ENCODE measurements around the gene ANKS1A. TPM values are rescaled to one million over a fixed set of nuclear protein-coding genes. Genes with fewer than 3 reads are reported as not detected.

Gene ANKS1A
- total RNA-seq, 3 donors from 2014 or later = 30.0 to 62.4 (median 33.3) TPM

DNA sequence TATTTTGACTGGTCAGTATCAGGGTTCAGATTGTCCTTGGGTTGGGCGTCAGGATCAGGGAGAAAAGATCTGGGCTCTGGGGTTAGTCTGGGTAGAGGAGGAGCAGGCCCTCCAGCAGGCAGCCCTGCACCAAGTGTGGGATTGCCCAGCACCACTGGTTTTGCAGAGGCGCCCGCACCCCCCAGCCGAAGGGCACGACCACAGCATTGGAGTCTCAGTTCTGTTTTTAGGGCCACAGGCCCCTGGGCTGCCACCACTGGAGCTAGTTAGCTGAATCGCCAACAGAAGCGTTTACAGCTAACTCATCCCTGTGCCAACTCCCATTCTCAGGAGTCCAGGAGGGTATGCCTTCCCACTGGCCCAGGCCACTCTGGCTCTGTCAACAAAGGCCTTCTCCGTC lies 167.9 kb downstream of the ANKS1A start:
- ATAC-seq (no peak), DNase-seq (no peak)
- Histone ChIP-seq H3K4me3 (no peak overlapping the region), H3K4me1 (ENCODE audit: low read depth) (peaks cover 2% of the 10 kb centered on the region), H3K36me3 (ENCODE audit: low read depth) (peaks cover 3% of the 10 kb centered on the region), H3K9me3 (no peaks in the 10 kb centered on the region)
- intact Hi-C loops (cut with DNase I, micrococcal nuclease) = no loop called here
- TF ChIP-seq, protein P1, sequence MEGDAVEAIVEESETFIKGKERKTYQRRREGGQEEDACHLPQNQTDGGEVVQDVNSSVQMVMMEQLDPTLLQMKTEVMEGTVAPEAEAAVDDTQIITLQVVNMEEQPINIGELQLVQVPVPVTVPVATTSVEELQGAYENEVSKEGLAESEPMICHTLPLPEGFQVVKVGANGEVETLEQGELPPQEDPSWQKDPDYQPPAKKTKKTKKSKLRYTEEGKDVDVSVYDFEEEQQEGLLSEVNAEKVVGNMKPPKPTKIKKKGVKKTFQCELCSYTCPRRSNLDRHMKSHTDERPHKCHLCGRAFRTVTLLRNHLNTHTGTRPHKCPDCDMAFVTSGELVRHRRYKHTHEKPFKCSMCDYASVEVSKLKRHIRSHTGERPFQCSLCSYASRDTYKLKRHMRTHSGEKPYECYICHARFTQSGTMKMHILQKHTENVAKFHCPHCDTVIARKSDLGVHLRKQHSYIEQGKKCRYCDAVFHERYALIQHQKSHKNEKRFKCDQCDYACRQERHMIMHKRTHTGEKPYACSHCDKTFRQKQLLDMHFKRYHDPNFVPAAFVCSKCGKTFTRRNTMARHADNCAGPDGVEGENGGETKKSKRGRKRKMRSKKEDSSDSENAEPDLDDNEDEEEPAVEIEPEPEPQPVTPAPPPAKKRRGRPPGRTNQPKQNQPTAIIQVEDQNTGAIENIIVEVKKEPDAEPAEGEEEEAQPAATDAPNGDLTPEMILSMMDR (IDR thresholded peaks at IDR 0.05) = no peak

DNA sequence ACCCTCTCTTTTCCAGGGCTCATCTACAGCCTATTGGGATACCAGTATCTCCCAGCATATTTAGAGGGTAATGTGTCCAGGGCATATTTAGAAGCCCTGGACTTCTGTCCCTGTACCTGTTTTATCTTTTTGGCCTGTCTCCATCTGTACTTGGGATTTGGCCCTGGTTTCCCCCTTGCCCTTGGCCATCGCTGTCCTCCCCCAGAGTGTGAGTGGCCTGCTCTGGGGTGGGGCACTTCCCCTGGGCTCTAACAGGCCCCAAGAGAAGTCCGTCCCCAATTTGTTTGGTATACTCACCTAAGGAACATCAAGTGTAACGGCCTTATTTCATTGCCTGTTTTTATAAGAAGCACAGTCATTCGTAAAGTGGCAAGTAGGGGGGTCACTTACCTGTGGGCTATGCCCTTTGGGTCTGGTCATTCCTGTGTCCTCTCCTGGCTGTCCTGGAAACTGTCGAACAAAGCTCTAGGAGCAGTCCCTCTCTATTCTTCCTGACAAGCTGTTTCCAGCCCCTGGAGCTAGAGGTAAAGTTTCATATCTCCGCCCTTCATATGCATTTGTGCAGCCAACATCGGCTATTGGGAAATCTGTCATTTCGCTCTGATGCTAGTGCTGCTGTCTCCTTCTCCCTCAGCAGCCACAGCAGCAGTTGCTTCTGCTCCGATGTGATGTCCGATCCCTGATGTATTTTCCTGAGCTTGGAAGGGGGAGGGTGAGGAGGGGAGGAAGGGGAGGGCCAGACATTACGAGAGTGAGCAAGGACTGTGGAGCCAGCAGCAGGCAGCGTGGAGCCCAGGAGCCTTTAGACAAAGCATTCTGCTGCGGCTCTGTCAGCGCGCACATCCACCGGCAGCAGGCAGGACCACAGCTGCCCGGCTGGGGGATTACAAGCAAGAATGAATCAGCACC lies 168.6 kb downstream of the ANKS1A start:
- Histone ChIP-seq H3K9me3 (no peaks in the 10 kb centered on the region), H3K4me3 (no peak overlapping the region), H3K4me1 (ENCODE audit: low read depth) (no peaks in the 10 kb centered on the region), H3K36me3 (ENCODE audit: low read depth) (peaks cover 3% of the 10 kb centered on the region)
- DNase-seq (no peak), ATAC-seq (no peak)
- intact Hi-C loops (cut with DNase I, micrococcal nuclease) = no loop called here
- TF ChIP-seq, protein P1 (IDR thresholded peaks at IDR 0.05) = no peak

DNA sequence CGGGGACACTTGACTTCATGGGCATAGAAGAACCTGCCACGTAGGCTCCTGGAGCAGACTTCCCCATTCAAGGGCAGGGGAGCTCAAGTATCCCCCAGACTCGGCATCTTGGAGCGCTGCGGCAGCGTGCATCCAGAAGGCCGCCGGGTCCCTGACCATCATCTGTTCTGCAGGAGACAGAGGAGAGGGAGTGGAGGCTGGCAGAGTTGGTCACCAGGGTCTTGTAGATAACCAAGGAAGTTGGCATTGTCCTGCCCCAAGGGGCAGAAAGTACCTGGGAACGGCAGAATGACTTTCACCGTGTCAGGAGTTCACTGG lies 169.3 kb downstream of the ANKS1A start:
- Histone ChIP-seq H3K4me3 (no peak overlapping the region), H3K36me3 (ENCODE audit: low read depth) (peaks cover 3% of the 10 kb centered on the region), H3K4me1 (ENCODE audit: low read depth) (no peaks in the 10 kb centered on the region), H3K9me3 (no peaks in the 10 kb centered on the region)
- intact Hi-C loops (cut with DNase I, micrococcal nuclease) = no loop called here
- no peak for DNase-seq
- TF ChIP-seq, protein P1 (IDR thresholded peaks at IDR 0.05) = no peak
- no peak for ATAC-seq

DNA sequence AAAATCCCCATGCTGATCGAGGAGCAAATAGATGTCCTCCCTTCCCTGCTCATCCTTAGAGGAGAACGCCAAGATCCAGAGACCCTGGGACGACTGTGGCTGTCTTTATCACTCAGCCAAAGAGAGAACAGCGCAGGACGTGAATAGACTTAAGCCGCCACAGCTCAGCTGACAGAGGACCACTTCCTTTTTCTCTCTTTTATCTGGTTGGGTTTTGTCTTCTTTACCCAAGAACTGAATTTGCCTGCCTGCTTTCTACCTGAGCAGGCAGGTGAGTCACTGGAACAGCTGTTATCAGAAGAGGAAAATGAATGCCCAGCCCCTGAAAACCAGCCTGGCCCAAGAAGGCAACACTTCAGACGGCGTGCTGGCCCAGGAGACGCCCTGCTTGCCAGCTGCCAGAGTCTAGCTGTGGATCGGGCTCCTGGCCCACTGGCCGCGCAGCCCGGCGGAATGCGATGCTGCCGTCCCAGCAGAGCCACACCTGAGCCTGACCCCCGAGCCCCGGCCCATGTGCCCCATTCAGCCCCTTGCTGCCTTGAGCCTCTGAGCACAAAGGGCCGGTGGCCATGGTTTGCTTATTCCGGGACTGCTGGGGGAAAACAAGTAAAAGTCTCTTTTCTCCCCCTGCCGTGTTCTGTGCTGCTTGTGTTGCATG lies 169.9 kb downstream of the ANKS1A start:
- Histone ChIP-seq H3K9me3 (no peaks in the 10 kb centered on the region), H3K36me3 (ENCODE audit: low read depth) (peaks cover 3% of the 10 kb centered on the region), H3K4me3 (no peak overlapping the region), H3K4me1 (ENCODE audit: low read depth) (no peaks in the 10 kb centered on the region)
- TF ChIP-seq, protein P1 (IDR thresholded peaks at IDR 0.05) = no peak
- ATAC-seq = peak; percentile 12
- intact Hi-C loops (cut with DNase I, micrococcal nuclease) = no loop called here
- DNase-seq = no peak

DNA sequence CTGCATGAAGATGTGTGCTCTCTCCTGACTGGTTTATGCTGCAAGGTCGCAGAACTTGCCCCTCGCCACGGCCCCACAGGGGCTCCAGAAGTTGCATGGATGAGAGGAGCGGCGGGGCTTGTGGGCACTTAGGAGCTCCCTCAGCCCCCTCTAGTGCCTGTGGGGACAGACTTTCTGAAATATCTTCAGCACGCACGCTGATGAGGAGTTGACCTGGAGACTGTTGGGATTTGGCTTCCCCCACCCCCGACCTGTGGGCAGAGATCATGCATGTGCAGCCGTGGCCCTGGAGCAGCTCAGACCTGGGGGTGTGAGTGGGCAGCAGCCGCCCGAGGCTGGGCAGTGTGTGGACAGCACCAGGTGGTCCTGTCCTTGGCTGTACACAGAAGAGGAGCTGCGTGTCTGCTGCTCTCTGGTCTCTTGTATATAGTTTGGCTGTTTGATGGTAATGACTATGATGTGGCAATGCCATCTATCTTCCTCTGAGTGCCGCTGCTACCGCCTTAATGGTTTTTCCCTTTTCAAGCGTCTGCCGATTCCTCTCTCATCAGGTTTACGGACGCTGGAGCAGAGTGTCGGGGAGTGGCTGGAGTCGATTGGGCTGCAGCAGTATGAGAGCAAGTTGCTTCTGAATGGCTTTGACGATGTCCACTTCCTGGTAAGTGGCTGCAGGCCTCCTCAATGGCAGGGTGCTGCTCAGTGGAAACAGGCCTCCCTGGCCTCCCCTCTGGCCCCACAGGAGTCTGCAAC lies 170.7 kb downstream of the ANKS1A start:
- intact Hi-C loops (cut with DNase I, micrococcal nuclease) = no loop called here
- peaks cover 3% of the 10 kb centered on the region for H3K36me3 ChIP-seq (ENCODE audit: low read depth)
- ATAC-seq = no peak

More for the DNA sequence above, 170.7 kb downstream of the ANKS1A start:
- H3K9me3 ChIP-seq = no peaks in the 10 kb centered on the region
- DNase-seq = no peak
- no peak overlapping the region for H3K4me3 ChIP-seq
- TF ChIP-seq, protein P1 (IDR thresholded peaks at IDR 0.05) = no peak
- H3K4me1 ChIP-seq (ENCODE audit: low read depth) = no peaks in the 10 kb centered on the region

Data from mucosa of descending colon (tissue), 3 donors.